Keratinocyte (primary cell): Measurements from ENCODE around the gene PABPN1. TPM values are rescaled to one million over a fixed set of nuclear protein-coding genes. Genes with fewer than 3 reads are reported as not detected.
A peak's percentile ranks its signal among the peaks of the same experiment; 100 is the strongest.

Source experiments
- DNase-seq: peaks from one replicate; pipeline ENCODE4 v3.0.0-alpha.2; 2011; ENCODE audit warnings: low read depth, missing footprints, low spot score
- FAIRE-seq: peaks from 2 replicates; lab custom pipeline; 2011; peaks lifted over from hg19 to GRCh38; lab: Jason Lieb, UNC
- H2AFZ ChIP-seq: 2 replicates; pipeline ENCODE4 v1.6.0; 2012; ENCODE audit warnings: low read length, control low read depth, inconsistent platforms; ENCODE audit not compliant: control insufficient read depth
- H3K27ac ChIP-seq: 2 replicates; pipeline ENCODE4 v1.5.1; 2011; ENCODE audit warnings: low read length; ENCODE audit not compliant: control insufficient read depth, insufficient read depth
- H3K27me3 ChIP-seq: 3 replicates; pipeline ENCODE4 v1.6.0; 2011; ENCODE audit warnings: low read length; ENCODE audit not compliant: control insufficient read depth, insufficient read depth; ENCODE audit errors: extremely low read depth
- H3K36me3 ChIP-seq, 2 experiments: 2 replicates in 1 of 2; 3 replicates in 1 of 2; pipeline ENCODE4 v1.5.1; 2011; ENCODE audit warnings: low read length in 2 of 2, mild to moderate bottlenecking in 1 of 2; ENCODE audit not compliant: control insufficient read depth in 2 of 2, insufficient read depth in 2 of 2; ENCODE audit errors: extremely low read depth in 1 of 2
- H3K4me1 ChIP-seq: 3 replicates; pipeline ENCODE4 v1.5.1; 2011; ENCODE audit warnings: low read length; ENCODE audit not compliant: control insufficient read depth, insufficient read depth; ENCODE audit errors: extremely low read depth
- H3K4me2 ChIP-seq: 3 replicates; pipeline ENCODE4 v1.6.0; 2011; ENCODE audit warnings: low read depth, low read length; ENCODE audit not compliant: control insufficient read depth, insufficient read depth; ENCODE audit errors: extremely low read depth
- H3K4me3 ChIP-seq, 3 experiments: fragments of 200-600 bp in 1 of 3; sonication (generic) in 1 of 3; 2 replicates in 2 of 3; 3 replicates in 1 of 3; pipeline ENCODE4 v1.5.1; 2011 to 2016; ENCODE audit warnings: low read length in 3 of 3, mild to moderate bottlenecking in 3 of 3, control low read depth in 2 of 3, inconsistent platforms in 1 of 3, low read depth in 1 of 3, mixed read lengths in 1 of 3, mixed run types in 1 of 3, moderate library complexity in 1 of 3; ENCODE audit not compliant: control insufficient read depth in 2 of 3, insufficient read depth in 2 of 3; ENCODE audit errors: extremely low read depth in 1 of 3
- H3K79me2 ChIP-seq: 2 replicates; pipeline ENCODE4 v1.6.0; 2012; ENCODE audit warnings: low read length; ENCODE audit not compliant: control insufficient read depth, insufficient read depth
- H3K9ac ChIP-seq: 3 replicates; pipeline ENCODE4 v1.6.0; 2011; ENCODE audit warnings: low read length; ENCODE audit not compliant: control insufficient read depth, insufficient read depth; ENCODE audit errors: extremely low read depth
- H3K9me1 ChIP-seq: 3 replicates; pipeline ENCODE4 v1.6.0; 2011; ENCODE audit warnings: low read length; ENCODE audit not compliant: control insufficient read depth, insufficient read depth; ENCODE audit errors: extremely low read depth
- H3K9me3 ChIP-seq: 2 replicates; pipeline ENCODE4 v1.5.1; 2012; ENCODE audit warnings: low read depth, low read length; ENCODE audit not compliant: control insufficient read depth
- H4K20me1 ChIP-seq: 3 replicates; pipeline ENCODE4 v1.6.0; 2011; ENCODE audit warnings: low read length; ENCODE audit not compliant: control insufficient read depth, insufficient read depth; ENCODE audit errors: extremely low read depth
- CTCF ChIP-seq, 3 experiments: IDR thresholded peaks in 1 of 3; conservative IDR thresholded peaks in 1 of 3; optimal IDR thresholded peaks in 1 of 3; 2 replicates in 2 of 3; 3 replicates in 1 of 3; pipeline versions ENCODE3 to v1.5.1; 2011; ENCODE audit warnings: low read length in 3 of 3, mild to moderate bottlenecking in 3 of 3, moderate library complexity in 2 of 3, control low read depth in 1 of 3, inconsistent platforms in 1 of 3; ENCODE audit not compliant: insufficient read depth in 2 of 3; ENCODE audit errors: extremely low read depth in 1 of 3
- EZH2 ChIP-seq: IDR thresholded peaks from one replicate; pipeline ENCODE4 v1.6.1; 2012; ENCODE audit warnings: inconsistent platforms, mild to moderate bottlenecking, low read length, moderate library complexity
- dilution Hi-C: fragments of 300-500 bp; cut with MboI; formaldehyde crosslinking; loops from one replicate; pipeline ENCODE4 v1.7.0; 2020; ENCODE audit warnings: low sequenced_read_pairs; ENCODE audit not compliant: extremely low pct_ligation_motif_present
- polyA plus RNA-seq, 5 experiments: library from polyadenylated mRNA; depleted of rRNA in 3 of 5; stranded (reverse) in 3 of 5; stranded (forward) in 1 of 5; unstranded in 1 of 5; fragments of >200 nt; gene quantifications; 1 replicate in 1 of 5; 2 replicates in 3 of 5; 3 replicates in 1 of 5; pipeline versions ENCODE4 v1.2.1 to v1.2.3, GENCODE V29; 2011 to 2012; ENCODE audit warnings: missing spikeins in 2 of 5, low read depth in 1 of 5, low replicate concordance in 1 of 5

PABPN1 gene
- polyA plus RNA-seq, 1 donor (not counting 4 experiments of a cell fraction or from before 2014, with no cell fraction given) = 185 TPM

- H3K4me3 ChIP-seq = peak overlapping the region; percentile 19 to 60 (median 34)
- dilution Hi-C loops = no loop called here
- no peak for TF ChIP-seq EZH2
- no peak for TF ChIP-seq CTCF (optimal IDR thresholded peaks at IDR 0.05 in 1 of 3, IDR thresholded peaks at IDR 0.05 in 1 of 3, conservative IDR thresholded peaks at IDR 0.05 in 1 of 3; ENCODE audit: extremely low read depth in 1 of 3, insufficient read depth in 2 of 3, low read length in 3 of 3)
- H3K4me2 ChIP-seq = peak overlapping the region; percentile 63
- peak overlapping the region; percentile 57 for H3K9ac ChIP-seq
- no peaks in the 10 kb centered on the region for H3K79me2 ChIP-seq
- H3K9me1 ChIP-seq = no peaks in the 10 kb centered on the region
- no peaks in the 10 kb centered on the region for H3K27me3 ChIP-seq
- peaks cover 21% of the 10 kb centered on the region for H3K4me1 ChIP-seq
- H3K27ac ChIP-seq = no peak overlapping the region
- H3K36me3 ChIP-seq = no peaks in the 10 kb centered on the region
- peak overlapping the region; percentile 87 for H2AFZ ChIP-seq
- H4K20me1 ChIP-seq = no peaks in the 10 kb centered on the region
- FAIRE-seq (peak; percentile 80), DNase-seq (peak; percentile 42)
- no peaks in the 10 kb centered on the region for H3K9me3 ChIP-seq
Measured at GRCh38 chr14:23366426-23366921, 45.2 kb downstream of the PABPN1 start.

GRCh38 chr14:23370221-23370620 is 49.0 kb downstream of the PABPN1 start:
- no peak overlapping the region for H3K4me2 ChIP-seq
- dilution Hi-C loops = no loop called here
- no peak for FAIRE-seq

More at GRCh38 chr14:23370221-23370620, 49.0 kb downstream of the PABPN1 start:
- Histone ChIP-seq H3K27me3 (no peaks in the 10 kb centered on the region), H3K4me3 (no peak overlapping the region), H3K36me3 (no peaks in the 10 kb centered on the region), H3K9me3 (no peaks in the 10 kb centered on the region), H3K79me2 (no peaks in the 10 kb centered on the region), H3K9me1 (no peaks in the 10 kb centered on the region), H3K27ac (no peak overlapping the region), H3K4me1 (peaks cover 12% of the 10 kb centered on the region), H2AFZ (no peak overlapping the region), H3K9ac (no peak overlapping the region), H4K20me1 (no peaks in the 10 kb centered on the region)
- no peak for DNase-seq
- no peak for TF ChIP-seq EZH2
- no peak for TF ChIP-seq CTCF (optimal IDR thresholded peaks at IDR 0.05 in 1 of 3, IDR thresholded peaks at IDR 0.05 in 1 of 3, conservative IDR thresholded peaks at IDR 0.05 in 1 of 3; ENCODE audit: extremely low read depth in 1 of 3, insufficient read depth in 2 of 3, low read length in 3 of 3)
